MM.1S (cell line): Measurements from ENCODE around the gene LGALS3BP.

Source experiments
- DNase-seq: peaks from one replicate; pipeline ENCODE4 v3.0.0-alpha.2; 2015
- H2AFZ ChIP-seq: fragments of 300-600 bp; sonication (generic); 2 replicates; pipeline ENCODE4 v1.6.0; 2016; ENCODE audit warnings: antibody characterized with exemption, low read length
- H3F3A ChIP-seq: fragments of 300-600 bp; sonication (generic); 2 replicates; pipeline ENCODE4 v1.6.1; 2016; ENCODE audit warnings: mild to moderate bottlenecking, antibody characterized with exemption, low read length, moderate library complexity, mixed read lengths; ENCODE audit not compliant: insufficient read depth
- H3K27ac ChIP-seq: fragments of 300-600 bp; sonication (generic); 2 replicates; pipeline ENCODE4 v1.5.1; 2016; ENCODE audit warnings: mild to moderate bottlenecking, low read length
- H3K27me3 ChIP-seq: fragments of 300-600 bp; sonication (generic); replicated peaks from 2 replicates; pipeline ENCODE4 v1.6.0; 2016; ENCODE audit warnings: low read length; ENCODE audit not compliant: insufficient read depth
- H3K36me3 ChIP-seq: fragments of 300-600 bp; sonication (generic); replicated peaks from 2 replicates; pipeline ENCODE4 v1.6.1; 2016; ENCODE audit warnings: mild to moderate bottlenecking, low read length, mixed read lengths; ENCODE audit not compliant: insufficient read depth
- H3K4me1 ChIP-seq: fragments of 300-600 bp; sonication (generic); 2 replicates; pipeline ENCODE4 v1.6.1; 2016; ENCODE audit warnings: low read length, mixed read lengths
- H3K4me2 ChIP-seq: fragments of 300-600 bp; sonication (generic); 2 replicates; pipeline ENCODE4 v1.6.0; 2016; ENCODE audit warnings: low read depth, low read length
- H3K4me3 ChIP-seq: fragments of 300-600 bp; sonication (generic); 2 replicates; pipeline ENCODE4 v1.5.1; 2016; ENCODE audit warnings: low read length, mixed read lengths
- H3K79me2 ChIP-seq: fragments of 300-600 bp; sonication (generic); 2 replicates; pipeline ENCODE4 v1.6.1; 2016; ENCODE audit warnings: mixed run types, low read length, mixed read lengths
- H3K9ac ChIP-seq: fragments of 300-600 bp; sonication (generic); 2 replicates; pipeline ENCODE4 v1.6.1; 2016; ENCODE audit warnings: low read length, mixed read lengths
- H3K9me2 ChIP-seq: fragments of 300-600 bp; sonication (generic); replicated peaks from 2 replicates; pipeline ENCODE4 v1.6.1; 2016; ENCODE audit warnings: mild to moderate bottlenecking, low read length, mixed read lengths; ENCODE audit not compliant: insufficient read depth
- H3K9me3 ChIP-seq: fragments of 300-600 bp; sonication (generic); replicated peaks from 2 replicates; pipeline ENCODE4 v1.6.1; 2016; ENCODE audit warnings: mild to moderate bottlenecking, low read length, mixed read lengths; ENCODE audit not compliant: insufficient read depth
- H4K20me1 ChIP-seq: fragments of 300-600 bp; sonication (generic); 2 replicates; pipeline ENCODE4 v1.6.1; 2016; ENCODE audit warnings: mild to moderate bottlenecking, low read length, moderate library complexity, mixed read lengths; ENCODE audit not compliant: insufficient read depth
- EZH2 ChIP-seq: fragments of 300-600 bp; sonication (generic); optimal IDR thresholded peaks from 2 replicates; pipeline ENCODE3; 2017; ENCODE audit warnings: low read depth, mild to moderate bottlenecking, antibody characterized with exemption, low read length, mixed read lengths
- EZH2phosphoT487 ChIP-seq: fragments of 300-600 bp; sonication (generic); IDR thresholded peaks from 2 replicates; pipeline ENCODE4 v1.6.1; 2018; ENCODE audit warnings: antibody characterized with exemption, low read length
- TF ChIP-seq, protein P1 (sequence below): fragments of 300-600 bp; sonication (generic); IDR thresholded peaks from 2 replicates; pipeline ENCODE4 v1.5.1; 2016; ENCODE audit warnings: antibody characterized with exemption, low read length, mixed read lengths

LGALS3BP gene

GRCh38 chr17:78960928-78961327, 18.8 kb downstream of the LGALS3BP start:
- H3K27ac ChIP-seq = no peak overlapping the region
- no peaks in the 10 kb centered on the region for H3K9me3 ChIP-seq
- DNase-seq = no peak
- H4K20me1 ChIP-seq = no peaks in the 10 kb centered on the region
- no peaks in the 10 kb centered on the region for H3K9me2 ChIP-seq
- H3K4me2 ChIP-seq = no peak overlapping the region
- H3K36me3 ChIP-seq = no peaks in the 10 kb centered on the region
- H2AFZ ChIP-seq = no peak overlapping the region
- no peak overlapping the region for H3K4me3 ChIP-seq
- H3K4me1 ChIP-seq = peaks cover 15% of the 10 kb centered on the region
- no peaks in the 10 kb centered on the region for H3F3A ChIP-seq
- peaks cover 14% of the 10 kb centered on the region; the same call in 1 of the 2 replicates for H3K27me3 ChIP-seq
- TF ChIP-seq EZH2phosphoT487 (no peak), EZH2 (no peak)
- TF ChIP-seq, protein P1, sequence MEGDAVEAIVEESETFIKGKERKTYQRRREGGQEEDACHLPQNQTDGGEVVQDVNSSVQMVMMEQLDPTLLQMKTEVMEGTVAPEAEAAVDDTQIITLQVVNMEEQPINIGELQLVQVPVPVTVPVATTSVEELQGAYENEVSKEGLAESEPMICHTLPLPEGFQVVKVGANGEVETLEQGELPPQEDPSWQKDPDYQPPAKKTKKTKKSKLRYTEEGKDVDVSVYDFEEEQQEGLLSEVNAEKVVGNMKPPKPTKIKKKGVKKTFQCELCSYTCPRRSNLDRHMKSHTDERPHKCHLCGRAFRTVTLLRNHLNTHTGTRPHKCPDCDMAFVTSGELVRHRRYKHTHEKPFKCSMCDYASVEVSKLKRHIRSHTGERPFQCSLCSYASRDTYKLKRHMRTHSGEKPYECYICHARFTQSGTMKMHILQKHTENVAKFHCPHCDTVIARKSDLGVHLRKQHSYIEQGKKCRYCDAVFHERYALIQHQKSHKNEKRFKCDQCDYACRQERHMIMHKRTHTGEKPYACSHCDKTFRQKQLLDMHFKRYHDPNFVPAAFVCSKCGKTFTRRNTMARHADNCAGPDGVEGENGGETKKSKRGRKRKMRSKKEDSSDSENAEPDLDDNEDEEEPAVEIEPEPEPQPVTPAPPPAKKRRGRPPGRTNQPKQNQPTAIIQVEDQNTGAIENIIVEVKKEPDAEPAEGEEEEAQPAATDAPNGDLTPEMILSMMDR = no peak
- H3K9ac ChIP-seq = no peak overlapping the region
- no peaks in the 10 kb centered on the region for H3K79me2 ChIP-seq

DNA sequence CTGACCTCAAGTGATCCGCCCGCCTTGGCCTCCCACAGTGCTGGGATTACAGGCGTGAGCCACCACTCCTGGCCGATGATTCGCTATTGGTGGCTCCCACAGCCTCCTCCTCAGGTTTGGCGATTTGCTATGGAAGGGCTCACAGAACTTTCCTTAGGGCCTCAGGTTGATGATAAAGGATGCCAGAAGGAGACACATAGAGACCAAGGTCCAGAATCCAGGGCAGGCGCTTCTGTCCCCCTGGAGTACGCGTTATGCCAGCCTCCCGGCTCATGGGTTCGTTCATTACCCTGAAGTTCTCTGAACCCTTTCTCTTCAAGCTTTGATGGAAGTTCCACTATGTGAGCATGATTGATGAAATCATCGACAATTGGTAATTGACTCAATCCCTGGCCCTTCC, 19.9 kb downstream of the LGALS3BP start:
- Histone ChIP-seq H3K4me3 (no peak overlapping the region), H3K27ac (no peak overlapping the region), H4K20me1 (no peaks in the 10 kb centered on the region), H3F3A (no peaks in the 10 kb centered on the region), H3K27me3 (peaks cover 23% of the 10 kb centered on the region), H3K9me2 (no peaks in the 10 kb centered on the region), H3K9me3 (no peaks in the 10 kb centered on the region), H3K9ac (no peak overlapping the region), H3K4me2 (no peak overlapping the region), H2AFZ (no peak overlapping the region), H3K36me3 (no peaks in the 10 kb centered on the region), H3K79me2 (no peaks in the 10 kb centered on the region), H3K4me1 (peaks cover 3% of the 10 kb centered on the region; the same call in 1 of the 2 replicates)
- DNase-seq = no peak
- no peak for TF ChIP-seq EZH2phosphoT487
- no peak for TF ChIP-seq EZH2
- TF ChIP-seq, protein P1 = no peak

GRCh38 chr17:78958641-78959127, 21.0 kb downstream of the LGALS3BP start:
- H3K4me2 ChIP-seq = no peak overlapping the region
- H3K9me2 ChIP-seq = no peaks in the 10 kb centered on the region
- no peaks in the 10 kb centered on the region for H3F3A ChIP-seq
- H3K4me3 ChIP-seq = no peak overlapping the region
- no peaks in the 10 kb centered on the region for H3K4me1 ChIP-seq
- DNase-seq = no peak
- no peak overlapping the region for H3K9ac ChIP-seq
- TF ChIP-seq, protein P1 = no peak
- TF ChIP-seq EZH2phosphoT487 (no peak), EZH2 (no peak)
- no peaks in the 10 kb centered on the region for H3K36me3 ChIP-seq
- H3K27ac ChIP-seq = no peak overlapping the region
- H3K9me3 ChIP-seq = no peaks in the 10 kb centered on the region
- H3K27me3 ChIP-seq = peaks cover 33% of the 10 kb centered on the region
- no peak overlapping the region for H2AFZ ChIP-seq
- H3K79me2 ChIP-seq = no peaks in the 10 kb centered on the region
- no peaks in the 10 kb centered on the region for H4K20me1 ChIP-seq
